Hematopoietic multipotent progenitor cell treated with erythropoietin and hydrocortisone succinate and interleukin-3 and kit ligand, for 4 days (in vitro differentiated cells): ENCODE results near the gene SLC7A6OS.
A peak's percentile ranks its signal among the peaks of the same experiment; 100 is the strongest.

ENCODE experiments used
- DNase-seq: peaks from one replicate; pipeline ENCODE4 v3.0.0-alpha.2; 2015

SLC7A6OS gene

GRCh38 chr16:68343137-68343536 is 32.4 kb upstream of the SLC7A6OS start:
- no peak for DNase-seq

GRCh38 chr16:68342620-68343019 is 31.9 kb upstream of the SLC7A6OS start:
- DNase-seq: no peak

GRCh38 chr16:68339214-68339613 is 28.5 kb upstream of the SLC7A6OS start:
- no peak for DNase-seq

GRCh38 chr16:68338326-68339119 is 27.8 kb upstream of the SLC7A6OS start:
- no peak for DNase-seq

GRCh38 chr16:68335175-68335574 is 24.4 kb upstream of the SLC7A6OS start:
- DNase-seq: no peak

- peak; percentile 87 for DNase-seq
Measured at GRCh38 chr16:68332411-68333121, 21.8 kb upstream of the SLC7A6OS start.

- DNase-seq: no peak
Measured at GRCh38 chr16:68331879-68332410, 21.2 kb upstream of the SLC7A6OS start.

- no peak for DNase-seq
Measured at GRCh38 chr16:68328860-68329390, 18.2 kb upstream of the SLC7A6OS start.

GRCh38 chr16:68328151-68328859 is 17.6 kb upstream of the SLC7A6OS start:
- peak; percentile 94 for DNase-seq

GRCh38 chr16:68324780-68325357 is 14.1 kb upstream of the SLC7A6OS start:
- DNase-seq: no peak

- DNase-seq: no peak
Measured at GRCh38 chr16:68324336-68324735, 13.6 kb upstream of the SLC7A6OS start.

GRCh38 chr16:68319185-68319908 is 8.6 kb upstream of the SLC7A6OS start:
- no peak for DNase-seq

GRCh38 chr16:68313116-68313515 is 2.4 kb upstream of the SLC7A6OS start:
- DNase-seq: no peak

GRCh38 chr16:68310437-68310773 is 341 bp downstream of the SLC7A6OS start:
- DNase-seq: no peak

- DNase-seq: peak; percentile 44
Measured at GRCh38 chr16:68309799-68310198, 947 bp downstream of the SLC7A6OS start.

- no peak for DNase-seq
Measured at GRCh38 chr16:68306633-68307032, 4.1 kb downstream of the SLC7A6OS start.

GRCh38 chr16:68300734-68301459 is 9.8 kb downstream of the SLC7A6OS start:
- DNase-seq: no peak

GRCh38 chr16:68299571-68300453 is 10.9 kb downstream of the SLC7A6OS start:
- DNase-seq: no peak

GRCh38 chr16:68298907-68299561 is 11.7 kb downstream of the SLC7A6OS start:
- no peak for DNase-seq

GRCh38 chr16:68298312-68298711 is 12.4 kb downstream of the SLC7A6OS start:
- DNase-seq: no peak
